Stomach smooth muscle (tissue), 2 donors: Measurements from ENCODE around the gene MEP1A.
"Not testable (repeated sequence)": the region's sequence is repeated elsewhere in the genome, so short reads cannot be mapped to it uniquely, and the experiment has no call there.

Experiments
- H3K27ac ChIP-seq: one replicate; pipeline ENCODE4 v1.7.0; 2013; ENCODE audit warnings: mild to moderate bottlenecking, low read length, inconsistent platforms
- H3K27me3 ChIP-seq, 2 donors: one replicate each; pipeline ENCODE4 v1.7.0; 2013; ENCODE audit warnings: low read length in 2 of 2; ENCODE audit not compliant: insufficient read depth in 2 of 2, control insufficient read depth in 1 of 2
- H3K36me3 ChIP-seq, 2 donors: one replicate each; pipeline ENCODE4 v1.7.0; 2013; ENCODE audit warnings: low read length in 2 of 2; ENCODE audit not compliant: control insufficient read depth in 2 of 2, insufficient read depth in 2 of 2
- H3K4me1 ChIP-seq: one replicate; pipeline ENCODE4 v1.7.0; 2013; ENCODE audit warnings: low read length; ENCODE audit not compliant: control insufficient read depth, insufficient read depth
- H3K4me3 ChIP-seq, 2 donors: one replicate each; pipeline ENCODE4 v1.7.0; 2013; ENCODE audit warnings: low read length in 2 of 2
- H3K9ac ChIP-seq, 2 donors: one replicate each; pipeline ENCODE4 v1.7.0; 2013; ENCODE audit warnings: low read length in 2 of 2, mild to moderate bottlenecking in 1 of 2
- H3K9me3 ChIP-seq, 2 donors: one replicate each; pipeline ENCODE4 v1.7.0; 2013; ENCODE audit warnings: low read length in 2 of 2; ENCODE audit not compliant: control insufficient read depth in 2 of 2
- donor health status: healthy.
- donor health status: Pancreatic carcinoma.

MEP1A gene

DNA sequence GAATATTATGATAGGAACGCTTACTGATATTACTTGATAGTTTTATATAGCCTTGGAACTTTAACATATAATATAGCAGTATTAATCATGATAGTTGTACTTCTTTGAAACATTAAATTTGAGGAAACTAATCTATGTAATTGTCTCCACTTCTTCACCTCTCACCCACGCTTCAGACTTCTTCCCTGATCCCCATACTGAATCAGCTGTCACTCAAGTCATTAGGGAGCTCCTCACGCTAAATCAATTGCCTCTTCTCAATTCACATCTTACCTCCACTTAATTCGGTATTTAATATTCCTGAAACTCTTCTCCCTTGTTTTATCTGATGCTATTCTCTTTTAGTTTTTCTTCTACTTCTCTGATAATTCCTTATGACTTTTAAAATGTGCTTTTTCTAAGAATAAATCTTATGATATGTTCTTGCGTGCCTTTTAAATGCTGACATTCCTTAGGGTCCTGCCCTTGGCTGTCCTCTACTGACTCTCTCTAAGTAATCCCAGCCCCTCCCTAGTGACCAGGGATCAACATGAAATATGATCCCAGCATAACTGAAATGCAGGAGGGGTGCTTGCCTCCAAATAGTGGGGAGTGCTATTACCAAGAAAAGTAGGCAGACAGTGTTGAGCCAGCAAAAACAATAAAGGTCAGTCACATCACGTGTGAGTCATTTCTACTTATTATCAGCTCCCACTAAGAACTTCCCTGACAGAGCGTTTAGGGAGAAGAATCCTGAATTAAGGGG is 36.5 kb upstream of the MEP1A start:
- Histone ChIP-seq H3K36me3 (no peaks in the 10 kb centered on the region), H3K9ac (no peak overlapping the region), H3K27ac (no peak overlapping the region)

DNA sequence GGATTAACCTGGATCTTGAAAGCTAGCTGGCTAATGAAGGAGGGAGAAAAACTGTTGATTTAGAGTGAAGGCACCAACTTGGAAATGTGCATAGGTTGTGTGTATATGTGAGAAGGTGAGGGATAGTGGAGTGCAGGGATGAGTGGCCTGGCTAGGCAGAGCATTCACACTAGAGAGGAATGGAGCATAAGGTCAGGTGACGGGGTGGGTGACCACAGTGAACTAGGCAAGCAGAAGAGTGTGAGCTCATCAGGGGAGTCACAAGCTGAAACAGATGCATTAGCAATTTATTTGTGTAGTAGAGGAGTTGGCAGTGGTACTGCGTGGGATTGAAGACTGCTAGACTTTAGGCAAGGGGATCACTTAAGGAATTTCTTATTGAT is 36.0 kb upstream of the MEP1A start:
- Histone ChIP-seq H3K9ac (no peak overlapping the region), H3K27ac (no peak overlapping the region), H3K27me3 (no peaks in the 10 kb centered on the region), H3K9me3 (no peaks in the 10 kb centered on the region), H3K4me1 (no peaks in the 10 kb centered on the region), H3K4me3 (no peak overlapping the region), H3K36me3 (no peaks in the 10 kb centered on the region)

More for the DNA sequence above, 36.5 kb upstream of the MEP1A start:
- H3K27me3 ChIP-seq = peaks cover 0 to 2% of the 10 kb centered on the region in 2 donors
- no peaks in the 10 kb centered on the region for H3K9me3 ChIP-seq
- no peak overlapping the region for H3K4me3 ChIP-seq
- no peaks in the 10 kb centered on the region for H3K4me1 ChIP-seq

DNA sequence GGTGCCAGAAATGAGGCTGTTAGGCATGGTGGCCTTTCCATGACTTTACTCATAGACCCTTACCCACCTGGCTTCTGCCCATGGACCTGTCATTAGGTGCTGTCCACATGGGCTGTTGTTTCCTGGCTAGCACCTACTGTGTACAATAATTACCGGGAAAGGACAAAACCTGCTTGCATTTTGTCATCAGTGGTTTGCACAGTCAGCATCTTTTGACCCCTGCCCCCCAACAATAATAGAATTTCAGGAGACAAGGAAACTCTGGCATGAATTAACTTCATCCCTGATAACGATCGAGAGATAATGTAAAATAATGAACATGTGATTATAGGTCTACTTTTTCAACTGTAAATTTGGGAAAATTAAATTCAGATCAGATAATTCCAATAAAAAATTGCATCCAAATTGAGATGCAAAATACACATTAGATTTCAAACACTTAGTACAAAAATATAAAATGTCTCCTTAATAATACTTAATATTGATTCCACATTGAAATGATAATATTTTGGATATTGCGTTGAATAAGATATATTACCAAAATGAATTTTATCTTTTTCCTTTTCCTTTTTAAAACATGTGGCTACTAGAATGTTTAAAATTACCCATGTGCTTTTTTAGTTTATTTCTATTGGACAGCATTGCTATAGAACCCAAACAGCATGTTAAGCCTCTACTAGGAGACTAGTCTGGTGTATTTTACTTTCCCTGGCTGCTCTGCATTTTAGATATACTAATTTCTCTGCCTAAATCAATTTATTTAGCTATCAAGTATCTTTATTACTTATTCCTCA is 34.0 kb upstream of the MEP1A start:
- H3K27ac ChIP-seq = no peak overlapping the region
- H3K9me3 ChIP-seq = no peaks in the 10 kb centered on the region
- H3K27me3 ChIP-seq = no peaks in the 10 kb centered on the region
- no peak overlapping the region for H3K4me3 ChIP-seq
- no peak overlapping the region for H3K9ac ChIP-seq
- H3K4me1 ChIP-seq = no peaks in the 10 kb centered on the region
- H3K36me3 ChIP-seq = no peaks in the 10 kb centered on the region

DNA sequence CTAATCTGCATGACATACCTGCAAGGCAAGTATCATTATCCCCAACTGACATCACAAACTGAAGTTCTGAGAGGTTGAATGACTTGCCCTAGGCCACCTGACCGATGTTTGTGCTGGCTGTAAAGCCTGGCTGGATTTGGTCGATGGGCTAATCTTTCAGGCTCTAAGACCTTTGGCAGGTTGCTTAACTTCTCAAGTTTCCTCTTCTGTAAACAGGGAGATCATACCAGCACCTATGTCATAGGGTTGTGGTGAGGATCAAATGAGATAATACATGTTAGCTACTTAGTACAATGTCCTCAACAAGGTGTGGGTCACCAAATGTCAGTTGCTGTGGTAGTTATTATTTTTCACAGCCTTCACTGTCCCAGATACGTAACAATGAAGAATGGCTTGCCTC is 32.3 kb upstream of the MEP1A start:
- Histone ChIP-seq H3K36me3 (no peaks in the 10 kb centered on the region), H3K9me3 (no peaks in the 10 kb centered on the region), H3K4me1 (no peaks in the 10 kb centered on the region), H3K4me3 (no peak overlapping the region), H3K27me3 (no peaks in the 10 kb centered on the region), H3K9ac (no peak overlapping the region), H3K27ac (no peak overlapping the region)

DNA sequence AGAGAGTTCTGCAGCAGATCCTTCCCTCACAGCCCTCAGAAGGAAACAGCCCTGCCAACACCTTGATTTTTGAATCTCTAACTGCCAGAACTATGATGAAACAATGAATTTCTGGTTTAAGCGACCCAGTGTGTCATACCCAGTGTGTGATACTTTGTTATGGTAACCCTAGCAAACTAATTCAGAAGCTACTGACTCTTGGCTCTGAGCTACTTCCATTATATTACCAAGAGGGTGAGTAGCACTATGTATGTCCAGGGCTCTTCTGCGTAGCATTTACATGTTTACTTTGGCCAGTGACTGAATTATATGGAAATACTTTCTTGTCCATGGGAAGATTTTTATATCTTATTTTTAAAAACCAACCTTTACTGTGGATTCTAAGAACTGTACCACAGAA is 29.7 kb upstream of the MEP1A start:
- no peak overlapping the region for H3K4me3 ChIP-seq
- no peak overlapping the region for H3K9ac ChIP-seq
- H3K27ac ChIP-seq = no peak overlapping the region
- no peaks in the 10 kb centered on the region for H3K9me3 ChIP-seq
- H3K36me3 ChIP-seq = no peaks in the 10 kb centered on the region
- no peaks in the 10 kb centered on the region for H3K27me3 ChIP-seq
- no peaks in the 10 kb centered on the region for H3K4me1 ChIP-seq

DNA sequence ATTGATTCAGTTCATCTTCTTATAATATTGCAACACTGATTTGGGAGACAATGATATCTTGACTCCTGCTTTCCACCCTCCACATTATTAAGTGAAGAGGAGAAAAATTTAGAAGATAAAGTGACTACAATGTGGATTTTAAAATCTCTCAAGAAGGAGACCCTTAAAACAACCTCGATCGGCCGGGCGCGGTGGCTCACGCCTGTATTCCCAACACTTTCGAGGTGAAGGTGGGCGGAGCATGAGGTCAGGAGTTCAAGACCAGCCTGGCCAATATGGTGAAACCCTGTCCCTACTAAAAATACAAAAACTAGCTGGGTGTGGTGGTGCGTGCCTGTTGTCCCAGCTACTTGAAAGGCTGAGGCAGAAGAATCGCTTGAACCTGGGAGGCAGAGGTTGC is 28.9 kb upstream of the MEP1A start:
- not testable (repeated sequence) for H3K9me3 ChIP-seq, H3K4me3 ChIP-seq, H3K27ac ChIP-seq, H3K27me3 ChIP-seq, H3K9ac ChIP-seq, H3K36me3 ChIP-seq, H3K4me1 ChIP-seq

DNA sequence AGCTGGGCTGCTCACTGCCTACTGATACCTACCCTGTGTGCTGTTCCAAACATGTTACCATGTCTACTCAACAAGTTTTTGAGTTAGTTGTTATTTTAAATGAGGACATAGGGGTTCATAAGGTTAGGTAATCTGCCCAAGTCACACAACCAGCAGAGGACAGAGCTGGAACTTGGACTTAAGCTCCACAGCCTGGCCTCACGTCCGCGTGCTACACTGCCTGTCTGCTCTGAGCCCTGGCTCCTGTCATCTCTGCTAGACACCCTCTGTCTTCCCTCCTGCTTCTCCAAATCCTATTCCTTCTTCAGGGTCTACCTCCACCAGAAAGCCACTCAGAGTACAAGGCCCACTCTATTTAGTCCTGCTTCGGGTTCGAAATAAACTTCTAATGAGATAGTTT is 28.2 kb upstream of the MEP1A start:
- Histone ChIP-seq H3K27me3 (no peaks in the 10 kb centered on the region), H3K4me1 (no peaks in the 10 kb centered on the region), H3K36me3 (no peaks in the 10 kb centered on the region), H3K27ac (no peak overlapping the region), H3K4me3 (no peak overlapping the region), H3K9ac (no peak overlapping the region), H3K9me3 (no peaks in the 10 kb centered on the region)

DNA sequence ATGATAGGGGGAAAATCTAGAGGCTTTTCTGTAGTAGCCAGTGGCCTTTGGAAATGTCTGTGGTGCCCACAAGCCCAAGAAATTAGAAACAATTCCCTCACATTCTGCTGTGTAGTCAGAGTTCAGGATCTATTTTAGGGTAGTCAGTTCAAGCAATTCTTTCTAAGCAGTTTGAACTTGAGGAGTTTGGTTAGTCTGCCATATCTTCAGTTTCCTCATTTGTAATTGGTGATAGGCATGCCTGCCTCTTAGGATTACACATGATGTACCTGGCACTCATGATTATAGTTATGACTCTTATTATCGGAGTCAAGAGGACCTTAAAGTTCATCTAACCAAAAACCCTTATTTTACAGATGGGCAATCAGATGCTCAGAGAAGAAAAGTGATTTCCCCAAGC is 21.2 kb upstream of the MEP1A start:
- Histone ChIP-seq H3K9ac (no peak overlapping the region), H3K27me3 (no peaks in the 10 kb centered on the region), H3K4me1 (no peaks in the 10 kb centered on the region), H3K36me3 (no peaks in the 10 kb centered on the region), H3K27ac (no peak overlapping the region), H3K9me3 (no peaks in the 10 kb centered on the region), H3K4me3 (no peak overlapping the region)

DNA sequence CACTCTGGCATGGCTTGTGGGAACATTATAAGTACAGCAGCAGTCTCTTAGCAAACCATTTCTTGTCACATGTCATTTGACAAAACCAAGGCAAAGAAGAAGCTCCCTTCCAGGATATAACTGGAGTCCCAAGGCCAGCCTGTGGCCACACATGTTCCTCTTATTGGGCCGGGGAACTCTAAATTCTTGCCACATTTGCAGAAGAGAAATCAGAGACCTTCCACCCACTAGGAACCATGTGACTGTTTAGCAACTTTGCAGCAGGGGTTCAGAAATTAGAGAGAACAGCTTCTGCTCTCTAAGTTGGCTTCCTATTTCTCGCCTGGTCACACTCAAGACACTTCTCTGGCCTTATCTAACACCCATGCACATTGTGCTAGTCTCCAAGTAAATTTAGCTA is 20.4 kb upstream of the MEP1A start:
- Histone ChIP-seq H3K27ac (no peak overlapping the region), H3K9me3 (no peaks in the 10 kb centered on the region)

DNA sequence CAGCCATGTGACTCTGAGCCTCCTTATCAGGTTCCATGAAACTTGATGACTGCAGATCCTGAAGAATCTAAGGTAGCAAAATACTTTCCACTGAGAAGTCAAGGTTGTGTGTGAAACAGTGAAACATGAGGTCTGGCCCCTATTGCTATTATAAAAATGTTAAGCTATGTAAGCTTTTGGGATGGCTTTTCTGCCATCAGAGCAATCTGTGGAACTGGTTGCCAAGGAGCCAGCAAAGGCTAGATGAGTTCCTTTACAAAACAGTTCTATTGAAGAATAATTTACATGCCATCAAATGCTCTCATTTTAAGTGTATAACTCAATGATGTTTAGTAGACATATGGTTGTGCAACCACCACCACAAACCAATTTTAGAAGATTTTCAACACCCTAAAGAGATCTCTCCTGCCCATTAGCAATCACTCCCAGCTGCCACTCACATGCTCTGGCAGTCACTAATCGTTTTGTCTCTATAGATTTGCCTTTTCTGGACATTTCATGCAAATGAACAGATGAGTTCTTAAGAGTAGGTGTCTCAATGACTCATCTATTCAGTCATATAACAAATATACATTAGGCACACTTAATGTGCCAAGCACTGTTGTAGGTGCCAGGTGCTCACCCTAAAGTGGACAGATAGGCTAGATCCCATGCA is 19.9 kb upstream of the MEP1A start:
- no peak overlapping the region for H3K9ac ChIP-seq
- no peak overlapping the region for H3K27ac ChIP-seq
- no peaks in the 10 kb centered on the region for H3K27me3 ChIP-seq
- H3K4me3 ChIP-seq = no peak overlapping the region
- H3K9me3 ChIP-seq = no peaks in the 10 kb centered on the region
- H3K4me1 ChIP-seq = no peaks in the 10 kb centered on the region
- H3K36me3 ChIP-seq = no peaks in the 10 kb centered on the region

More for the DNA sequence above, 20.4 kb upstream of the MEP1A start:
- Histone ChIP-seq H3K9ac (no peak overlapping the region), H3K4me1 (no peaks in the 10 kb centered on the region), H3K27me3 (no peaks in the 10 kb centered on the region), H3K4me3 (no peak overlapping the region), H3K36me3 (no peaks in the 10 kb centered on the region)

DNA sequence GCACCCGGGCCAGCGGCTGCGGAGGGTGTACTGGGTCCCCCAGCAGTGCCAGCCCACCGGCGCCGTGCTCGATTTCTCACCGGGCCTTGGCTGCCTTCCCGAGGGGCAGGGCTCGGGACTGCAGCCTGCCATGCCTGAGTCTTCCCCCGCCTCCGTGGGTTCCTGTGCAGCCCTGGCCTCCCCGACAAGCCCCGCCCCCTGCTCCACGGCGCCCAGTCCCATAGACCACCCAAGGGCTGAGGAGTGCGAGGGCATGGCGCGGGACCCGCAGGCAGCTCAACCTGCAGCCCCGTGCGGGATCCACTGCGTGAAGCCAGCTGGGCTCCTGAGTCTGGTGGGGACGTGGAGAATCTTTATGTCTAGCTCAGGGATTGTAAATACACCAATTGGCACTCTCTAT is 18.5 kb upstream of the MEP1A start:
- not testable (repeated sequence) for H3K27me3 ChIP-seq, H3K4me1 ChIP-seq, H3K36me3 ChIP-seq, H3K27ac ChIP-seq, H3K9ac ChIP-seq, H3K9me3 ChIP-seq, H3K4me3 ChIP-seq
